HG02852 (cell line): Measurements from ENCODE around the gene MON2.
"Not testable (repeated sequence)": the region's sequence is repeated elsewhere in the genome, so short reads cannot be mapped to it uniquely, and the experiment has no call there.

Source experiments
- ATAC-seq: cut with Tn5 transposase; IDR thresholded peaks from one replicate; pipeline ENCODE4 v1.9.1; 2021; ENCODE audit warnings: mild to moderate bottlenecking, moderate library complexity; ENCODE audit not compliant: unreplicated experiment

Gene MON2

DNA sequence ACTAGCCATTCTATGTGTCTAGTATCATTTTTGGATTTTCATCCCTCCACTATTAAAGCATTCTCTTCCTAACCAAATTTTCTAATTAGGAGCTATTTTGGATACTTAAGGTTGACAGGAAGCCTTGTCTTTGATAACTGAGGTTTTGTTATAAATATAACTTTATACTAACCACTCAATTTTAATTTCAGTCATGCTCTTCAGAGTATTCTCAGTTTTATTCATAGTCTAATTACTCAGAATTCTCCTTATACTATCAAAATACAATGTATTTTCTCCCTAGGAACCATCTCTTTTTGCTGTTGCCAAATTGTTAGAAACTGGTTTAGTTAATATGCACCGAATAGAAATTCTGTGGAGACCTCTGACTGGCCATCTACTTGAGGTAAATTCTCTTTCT lies 76.2 kb downstream of the MON2 start:
- no peak for ATAC-seq

DNA sequence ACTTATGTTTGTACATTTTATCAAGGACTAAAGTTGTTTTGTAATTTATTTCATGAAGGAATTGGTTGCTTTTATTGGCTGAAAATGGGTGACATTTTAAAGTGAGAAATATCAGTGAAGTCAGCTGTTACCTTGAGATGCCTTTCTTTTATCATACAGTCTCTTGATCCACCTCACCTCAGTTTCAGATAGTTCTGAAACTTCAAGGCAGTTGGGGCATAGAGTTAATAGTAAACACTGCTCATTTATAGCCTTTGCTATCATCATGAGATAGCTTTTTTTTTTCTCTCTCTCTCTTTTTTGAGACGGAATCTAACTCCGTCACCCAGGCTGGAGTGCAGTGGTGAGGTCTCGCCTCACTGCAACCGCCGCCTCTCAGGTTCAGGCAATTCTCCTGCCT lies 76.7 kb downstream of the MON2 start:
- no peak for ATAC-seq

DNA sequence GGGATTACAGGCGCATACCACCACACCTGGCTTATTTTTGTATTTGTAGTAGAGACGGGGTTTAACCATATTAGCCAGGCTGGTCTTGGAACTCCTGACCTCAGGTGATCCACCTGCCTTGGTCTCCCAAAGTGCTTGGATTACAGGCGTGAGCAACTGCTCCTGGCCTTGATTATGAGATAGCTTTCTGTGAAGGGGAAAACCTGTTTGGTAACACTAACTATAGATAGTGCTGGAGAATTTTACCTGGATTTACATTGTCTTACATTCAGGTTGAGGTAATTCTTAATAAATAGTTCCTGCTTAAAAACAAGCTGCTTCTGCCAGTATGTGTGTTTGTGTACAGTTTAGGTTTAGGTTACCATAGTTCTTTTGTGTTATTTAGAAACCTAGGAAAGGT lies 77.1 kb downstream of the MON2 start:
- ATAC-seq: no peak

GRCh38 chr12:62552906-62553556 lies 86.4 kb downstream of the MON2 start:
- ATAC-seq: no peak

DNA sequence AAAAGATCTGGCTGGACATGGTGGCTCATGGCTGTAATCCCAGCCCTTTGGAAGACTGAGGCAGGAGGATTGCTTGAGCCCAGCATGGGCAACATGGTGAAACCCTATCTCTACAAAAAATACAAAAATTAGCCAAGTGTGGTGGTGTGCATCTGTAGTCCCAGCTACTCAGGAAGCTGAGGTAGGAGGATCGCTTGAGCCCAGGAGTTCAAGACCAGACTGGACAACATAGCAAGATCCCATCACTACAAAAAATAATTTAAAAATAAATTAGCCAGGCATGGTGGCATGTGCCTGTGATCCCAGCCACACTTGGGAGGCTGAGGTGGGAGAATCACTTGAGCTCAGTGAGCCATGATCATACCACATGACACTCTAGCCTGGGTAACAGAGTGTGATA lies 92.7 kb downstream of the MON2 start:
- not testable (repeated sequence) for ATAC-seq

- ATAC-seq: no peak
These were observed 96.2 kb downstream of the MON2 start for GRCh38 chr12:62562846-62563245.

DNA sequence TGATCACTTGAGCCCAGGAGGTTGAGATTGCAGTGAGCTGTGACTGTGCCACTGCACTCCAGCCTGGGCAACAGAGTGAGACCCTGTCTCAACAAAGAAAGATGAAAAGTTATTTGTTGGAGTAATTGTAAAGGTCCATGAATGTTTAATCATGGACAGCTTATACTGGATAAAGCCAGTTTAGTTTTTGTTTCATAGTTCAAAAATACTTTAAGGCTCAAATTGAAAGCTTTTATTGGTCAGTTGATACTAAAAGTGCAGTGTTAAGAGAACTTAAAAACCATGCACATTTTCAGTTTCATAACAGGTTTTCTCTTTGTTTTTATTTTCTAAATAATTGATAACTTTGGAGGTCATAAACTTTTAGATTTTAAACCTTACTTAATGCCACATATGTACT lies 108.4 kb downstream of the MON2 start:
- peak; percentile 78 for ATAC-seq

DNA sequence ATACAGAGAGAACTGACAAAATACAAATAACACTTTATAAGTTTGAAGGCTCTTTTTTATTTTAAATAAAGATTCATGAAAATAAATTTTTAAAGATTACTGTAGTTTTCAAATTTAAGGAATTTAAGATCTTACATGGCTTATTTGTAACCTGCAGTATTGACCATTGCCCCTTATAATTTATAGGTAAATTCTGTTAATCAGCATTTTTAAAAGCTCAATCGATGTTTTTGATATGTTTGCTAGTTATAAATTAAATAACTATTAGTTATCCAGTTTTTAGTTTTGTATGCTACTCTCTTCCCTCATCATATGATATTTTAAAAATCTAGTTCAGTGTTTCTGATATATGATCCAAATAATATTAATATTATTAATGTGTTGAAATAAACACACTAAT lies 109.9 kb downstream of the MON2 start:
- ATAC-seq: no peak

DNA sequence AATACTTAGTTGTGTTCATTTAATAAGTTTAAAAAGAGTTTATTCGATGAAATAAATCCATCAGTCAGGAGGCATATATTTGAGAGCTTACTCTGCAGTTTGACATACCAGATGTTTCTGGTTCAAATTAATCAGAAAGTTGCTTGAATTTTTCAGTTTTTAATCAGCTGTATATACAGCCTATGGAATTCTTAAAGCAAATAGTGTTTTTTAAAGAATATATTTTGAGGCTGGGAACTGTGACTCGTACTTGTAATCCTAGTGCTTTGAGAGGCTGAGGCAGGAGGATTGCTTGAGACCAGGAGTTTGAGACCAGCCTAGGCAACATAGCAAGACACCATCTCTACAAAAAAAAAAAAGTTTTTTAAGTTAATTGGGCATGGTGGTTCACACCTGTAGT lies 112.1 kb downstream of the MON2 start:
- no peak for ATAC-seq

- ATAC-seq: no peak
These were observed 114.8 kb downstream of the MON2 start for GRCh38 chr12:62581288-62582064.

DNA sequence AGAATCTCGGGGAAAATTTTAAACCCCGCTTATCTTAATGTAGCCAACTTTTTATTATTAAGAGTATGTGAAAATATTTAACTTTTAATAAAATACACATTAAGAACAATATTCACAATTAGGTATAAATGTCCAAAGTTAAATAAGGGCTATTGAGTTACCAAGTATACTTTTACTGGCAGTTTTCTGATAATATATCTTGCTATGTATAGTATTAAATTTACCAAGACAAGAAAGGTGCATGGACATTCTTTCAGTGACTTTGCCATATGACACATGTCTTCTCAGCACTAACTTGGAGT lies 115.4 kb downstream of the MON2 start:
- no peak for ATAC-seq

- no peak for ATAC-seq
These were observed 118.0 kb downstream of the MON2 start for GRCh38 chr12:62584619-62585018.

DNA sequence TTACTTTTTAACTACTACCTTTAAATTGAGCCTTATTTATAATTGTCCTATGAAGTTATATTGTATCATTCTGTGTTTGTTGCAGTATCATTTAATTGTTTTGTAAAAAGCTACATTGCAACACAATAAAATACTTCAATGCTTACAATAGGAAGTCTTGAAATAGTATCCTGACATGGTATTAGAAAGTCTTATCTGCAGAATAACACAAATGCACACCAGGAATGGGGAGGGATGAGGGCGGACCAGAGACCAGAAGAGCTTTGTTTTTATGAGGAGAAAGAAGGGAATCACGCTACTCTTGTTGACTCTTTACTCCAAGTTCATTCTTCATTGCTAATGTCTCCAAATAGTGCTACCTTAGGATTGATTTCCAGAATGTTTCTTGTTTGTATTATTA lies 120.2 kb downstream of the MON2 start:
- ATAC-seq: no peak

DNA sequence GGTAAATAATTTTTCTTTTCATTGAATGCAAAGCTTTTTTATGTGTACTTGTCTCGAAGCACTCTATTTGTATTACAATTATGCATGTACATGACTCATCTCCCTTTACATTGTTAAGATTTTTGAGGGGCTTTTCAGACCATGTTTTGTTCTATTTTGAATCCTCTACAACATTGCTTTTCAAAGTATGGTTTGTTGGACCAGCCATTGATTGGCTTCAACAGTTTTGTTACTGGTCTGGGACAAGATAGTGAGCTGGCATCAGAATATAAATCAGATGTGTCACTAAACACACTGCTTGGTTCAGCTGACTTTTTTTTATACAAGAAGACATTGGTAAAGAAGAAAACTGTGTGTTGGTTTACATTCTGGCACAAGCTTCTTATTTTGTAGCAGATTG lies 122.3 kb downstream of the MON2 start:
- ATAC-seq: no peak

GRCh38 chr12:62597253-62597652 lies 130.6 kb downstream of the MON2 start:
- no peak for ATAC-seq

DNA sequence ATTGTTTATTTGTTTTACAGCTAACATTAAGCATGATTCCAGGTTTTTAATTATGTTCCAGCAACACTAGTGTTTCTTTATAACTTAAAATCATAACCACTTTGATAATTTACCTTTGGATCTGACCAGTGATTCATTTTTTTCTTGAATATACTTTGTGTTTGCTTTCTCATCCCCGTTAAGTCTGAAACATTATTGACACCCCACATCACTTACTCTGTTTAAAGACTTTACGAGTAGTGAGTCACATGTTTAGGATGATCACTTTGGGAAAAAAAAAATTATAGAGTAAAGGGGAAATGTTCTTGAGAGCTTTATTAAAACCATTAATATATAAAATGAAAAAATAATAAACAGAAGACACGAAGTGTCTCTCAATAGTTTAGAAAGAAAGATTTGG lies 132.2 kb downstream of the MON2 start:
- ATAC-seq: no peak

DNA sequence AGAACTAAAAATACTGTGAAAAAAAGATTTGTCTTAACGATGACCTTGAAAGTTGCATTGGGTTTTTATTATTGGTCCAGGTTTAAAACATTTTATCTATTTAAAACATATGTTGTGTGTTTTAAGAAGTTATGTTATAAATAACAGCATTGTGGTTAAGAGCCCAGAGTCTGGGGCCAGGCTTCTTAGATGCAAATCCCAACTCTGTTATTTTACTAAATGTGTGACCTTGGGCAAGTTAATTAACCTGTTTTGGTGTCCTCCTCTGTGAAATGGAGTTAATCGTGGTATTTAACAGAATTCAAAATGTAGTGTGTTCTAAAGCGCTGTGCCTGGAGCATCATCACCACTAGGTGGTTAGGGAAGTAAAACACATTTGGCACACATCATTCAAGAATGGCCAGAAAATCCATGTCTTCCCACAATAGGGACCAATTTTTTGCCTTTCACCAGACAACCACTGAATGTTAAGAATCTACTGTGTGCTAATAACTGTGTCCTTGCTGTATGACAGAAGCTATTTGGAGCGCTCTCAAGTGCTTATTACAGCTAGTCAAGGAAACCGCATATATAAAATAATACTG lies 133.3 kb downstream of the MON2 start:
- ATAC-seq: no peak

DNA sequence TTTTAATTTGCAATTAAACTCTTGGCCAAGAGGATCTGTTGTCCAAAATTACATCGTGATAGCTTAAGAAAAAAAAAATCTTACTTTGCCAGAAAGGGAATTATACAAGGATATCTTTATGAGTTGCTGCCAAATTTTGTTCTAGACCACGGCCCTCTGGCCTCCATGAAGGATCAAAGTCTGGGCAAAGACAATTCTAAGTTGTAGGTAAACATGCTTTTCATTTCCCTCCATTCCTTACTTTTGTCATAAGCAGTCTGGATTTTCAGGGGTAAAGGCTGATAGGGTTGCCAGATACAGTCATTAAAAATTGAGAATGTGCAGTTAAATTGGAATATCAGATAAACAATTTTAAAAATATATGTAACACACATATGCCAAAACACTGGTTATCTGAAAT lies 135.1 kb downstream of the MON2 start:
- ATAC-seq: no peak

GRCh38 chr12:62602255-62603060 lies 135.8 kb downstream of the MON2 start:
- peak; percentile 69 for ATAC-seq

DNA sequence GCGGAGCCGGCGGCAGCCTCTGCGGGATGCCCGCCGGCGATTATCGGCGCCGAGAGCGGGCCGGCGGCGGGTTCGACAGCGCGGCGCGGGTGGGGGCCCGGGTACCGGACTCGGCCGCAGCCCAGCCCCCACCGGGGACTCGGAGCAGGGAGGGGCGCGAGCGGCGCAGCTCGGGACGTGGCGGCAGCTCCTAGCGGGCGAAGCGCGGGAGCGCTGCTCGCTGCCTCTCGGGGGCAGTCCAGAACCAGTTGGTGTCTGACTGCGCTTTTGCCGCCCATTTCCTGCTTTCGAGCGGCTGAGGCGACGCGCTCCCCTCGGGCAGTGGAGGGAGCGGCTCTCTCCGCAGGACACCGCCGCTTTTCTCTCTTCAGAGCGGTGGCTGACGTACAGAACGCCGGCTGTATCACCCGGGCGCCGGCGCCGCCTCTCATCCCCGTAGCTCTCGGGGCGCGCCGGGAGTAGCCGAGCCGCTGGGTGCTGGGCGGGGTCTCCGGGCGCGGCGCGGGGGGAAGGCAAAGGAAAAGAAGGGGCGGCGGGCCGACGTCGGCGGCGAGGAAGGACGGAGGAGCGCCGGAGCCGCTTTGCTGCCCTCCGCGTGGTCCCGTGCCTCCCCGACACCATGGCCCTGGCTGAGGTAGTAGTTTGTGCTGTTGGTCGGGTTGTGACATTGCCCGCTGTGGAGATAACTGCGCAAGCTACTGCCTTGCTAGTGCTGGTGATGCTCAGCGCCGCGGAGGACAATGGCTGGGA lies 136.6 kb downstream of the MON2 start:
- ATAC-seq: peak; percentile 59

GRCh38 chr12:62603811-62604098 lies 137.1 kb downstream of the MON2 start:
- no peak for ATAC-seq
